HCT116 (cell line): ENCODE measurements around the gene LRP4. TPM values are rescaled to one million over a fixed set of nuclear protein-coding genes. Genes with fewer than 3 reads are reported as not detected.

Source experiments
- ATAC-seq: fragments of 200-7000 bp; cut with Tn5 transposase; 2 replicates; pipeline ENCODE4 v1.9.1; 2020; ENCODE audit warnings: mild to moderate bottlenecking, moderate library complexity
- BruUV-seq: library from RNA; stranded (reverse); fragments of 400-500 nt; replicated peaks from 2 replicates; lab custom pipeline; 2021; lab: Mats Ljungman, UMichigan
- CTCF ChIA-PET: fragments of 300-600 bp; sonication (Branson Sonifier 250); formaldehyde crosslinking; loops from one replicate; lab custom pipeline; 2021; ENCODE audit warnings: antibody characterized with exemption; lab: Charles Lee
- POLR2A ChIA-PET: fragments of 300-600, 350-600 bp; sonication (Branson Sonifier 250); formaldehyde crosslinking; loops from one replicate; lab custom pipeline; 2021; ENCODE audit warnings: antibody characterized with exemption; lab: Charles Lee
- RAD21 ChIA-PET, 2 experiments: fragments of 300-600 bp; sonication (Branson Sonifier 250); formaldehyde crosslinking; loops; one replicate each; lab custom pipeline; 2023; ENCODE audit warnings: low total read pairs in 2 of 2; ENCODE audit not compliant: uncharacterized antibody in 2 of 2, unreplicated experiment in 2 of 2, low non-redundant PET in 1 of 2; lab: Charles Lee
- DNase-seq: peaks from one replicate; pipeline ENCODE4 v3.0.0-alpha.2; 2010; ENCODE audit warnings: low read depth, low spot score
- H2AFZ ChIP-seq: fragments of 200-600 bp; shearing (Covaris generic), sonication (generic); 2 replicates; pipeline ENCODE4 v1.6.1; 2017; ENCODE audit warnings: low read depth, mixed run types, mixed read lengths, antibody characterized with exemption, low read length; ENCODE audit not compliant: poor library complexity, severe bottlenecking
- H3K27ac ChIP-seq: 2 replicates; pipeline ENCODE4 v1.5.1; 2012; ENCODE audit warnings: low read depth, low read length
- H3K27me3 ChIP-seq: fragments of 200-600 bp; sonication (generic); 2 replicates; pipeline ENCODE4 v1.6.1; 2016; ENCODE audit warnings: mixed run types, low read length, mixed read lengths; ENCODE audit not compliant: insufficient read depth
- H3K36me3 ChIP-seq, 2 experiments: fragments of 200-500 bp in 1 of 2; fragments of 200-600 bp in 1 of 2; sonication (Bioruptor generic) in 1 of 2; sonication (generic) in 1 of 2; 2 replicates each; pipeline versions ENCODE4 v1.5.1 to v1.6.1; 2014 to 2016; ENCODE audit warnings: low read length in 2 of 2, inconsistent platforms in 1 of 2, mixed read lengths in 1 of 2, mixed run types in 1 of 2; ENCODE audit not compliant: insufficient read depth in 2 of 2, control insufficient read depth in 1 of 2
- H3K4me1 ChIP-seq, 2 experiments: fragments of 200-600 bp in 1 of 2; sonication (generic) in 1 of 2; 2 replicates each; pipeline versions ENCODE4 v1.5.1 to v1.6.1; 2012 to 2017; ENCODE audit warnings: low read length in 2 of 2, inconsistent platforms in 1 of 2, mild to moderate bottlenecking in 1 of 2, mixed read lengths in 1 of 2, mixed run types in 1 of 2, moderate library complexity in 1 of 2; ENCODE audit not compliant: insufficient read depth in 2 of 2, control insufficient read depth in 1 of 2
- H3K4me2 ChIP-seq: fragments of 200-600 bp; sonication (generic); 2 replicates; pipeline ENCODE4 v1.6.1; 2017; ENCODE audit warnings: mixed run types, low read length, mixed read lengths
- H3K4me3 ChIP-seq, 2 experiments: fragments of 200-600 bp in 1 of 2; sonication (generic) in 1 of 2; replicated peaks in 1 of 2; 2 replicates each; pipeline ENCODE4 v1.5.1; 2011 to 2016; ENCODE audit warnings: low read length in 2 of 2, control low read depth in 1 of 2, low read depth in 1 of 2, mild to moderate bottlenecking in 1 of 2, mixed read lengths in 1 of 2, mixed run types in 1 of 2
- H3K79me2 ChIP-seq: fragments of 200-600 bp; sonication (generic); 2 replicates; pipeline ENCODE4 v1.6.1; 2017; ENCODE audit warnings: mild to moderate bottlenecking, mixed run types, low read length, moderate library complexity, mixed read lengths; ENCODE audit not compliant: insufficient read depth
- H3K9ac ChIP-seq: fragments of 200-600 bp; sonication (generic); 2 replicates; pipeline ENCODE4 v1.6.1; 2016; ENCODE audit warnings: low read length, mixed read lengths
- H3K9me2 ChIP-seq: fragments of 200-600 bp; sonication (generic), shearing (Covaris generic); 2 replicates; pipeline ENCODE4 v1.6.1; 2017; ENCODE audit warnings: mixed run types, mild to moderate bottlenecking, moderate library complexity; ENCODE audit not compliant: insufficient read depth
- H3K9me3 ChIP-seq, 2 experiments: fragments of 200-500 bp in 1 of 2; fragments of 200-600 bp in 1 of 2; sonication (Bioruptor generic) in 1 of 2; sonication (generic) in 1 of 2; 2 replicates each; pipeline ENCODE4 v1.6.1; 2014 to 2017; ENCODE audit warnings: low read length in 2 of 2, mixed read lengths in 2 of 2, inconsistent platforms in 1 of 2, low read depth in 1 of 2, mild to moderate bottlenecking in 1 of 2, mixed run types in 1 of 2, moderate library complexity in 1 of 2; ENCODE audit not compliant: control insufficient read depth in 1 of 2, insufficient read depth in 1 of 2
- H4K20me1 ChIP-seq: fragments of 200-600 bp; sonication (generic), shearing (Covaris generic); 2 replicates; pipeline ENCODE4 v1.6.1; 2017; ENCODE audit warnings: mixed run types, mild to moderate bottlenecking, moderate library complexity; ENCODE audit not compliant: insufficient read depth
- ATF3 ChIP-seq: IDR thresholded peaks from 2 replicates; pipeline ENCODE4 v1.6.1; 2012
- CEBPB ChIP-seq: IDR thresholded peaks from 2 replicates; pipeline ENCODE4 v1.6.1; 2012; ENCODE audit warnings: low read depth
- CTCF ChIP-seq, 3 experiments: fragments of 200-600 bp in 1 of 3; sonication (generic) in 1 of 3; IDR thresholded peaks in 2 of 3; conservative IDR thresholded peaks in 1 of 3; 2 replicates each; pipeline ENCODE4 v1.5.1; 2012 to 2017; ENCODE audit warnings: low read depth in 2 of 3, low read length in 2 of 3, antibody characterized with exemption in 1 of 3, borderline replicate concordance in 1 of 3, control low read depth in 1 of 3, mild to moderate bottlenecking in 1 of 3, mixed read lengths in 1 of 3, mixed run types in 1 of 3, moderate library complexity in 1 of 3; ENCODE audit not compliant: insufficient read depth in 1 of 3
- EGR1 ChIP-seq: IDR thresholded peaks from 2 replicates; pipeline ENCODE4 v1.6.1; 2012; ENCODE audit warnings: low read depth
- ELF1 ChIP-seq: IDR thresholded peaks from 2 replicates; pipeline ENCODE4 v1.6.1; 2012; ENCODE audit warnings: low read depth, borderline replicate concordance
- EZH2 ChIP-seq: fragments of 200-600 bp; sonication (generic); IDR thresholded peaks from 2 replicates; pipeline ENCODE4 v1.6.1; 2017; ENCODE audit warnings: antibody characterized with exemption, mixed run types
- EZH2phosphoT487 ChIP-seq: fragments of 200-600 bp; IDR thresholded peaks from 2 replicates; pipeline ENCODE4 v1.6.1; 2018; ENCODE audit warnings: antibody characterized with exemption, borderline replicate concordance
- FOSL1 ChIP-seq: IDR thresholded peaks from 2 replicates; pipeline ENCODE4 v1.6.1; 2012; ENCODE audit warnings: low read depth
- JUND ChIP-seq: IDR thresholded peaks from 2 replicates; pipeline ENCODE4 v1.6.1; 2012
- POLR2A ChIP-seq: IDR thresholded peaks from 2 replicates; pipeline ENCODE4 v1.7.0; 2011; ENCODE audit warnings: borderline replicate concordance; ENCODE audit not compliant: insufficient read depth, insufficient read length; ENCODE audit errors: extremely low read depth
- POLR2AphosphoS5 ChIP-seq: IDR thresholded peaks from 2 replicates; pipeline ENCODE4 v1.6.1; 2011; ENCODE audit warnings: mild to moderate bottlenecking, low read depth, low read length, moderate library complexity
- RAD21 ChIP-seq: IDR thresholded peaks from 2 replicates; pipeline ENCODE4 v1.6.1; 2012; ENCODE audit warnings: low read depth, mild to moderate bottlenecking
- REST ChIP-seq: IDR thresholded peaks from 2 replicates; pipeline ENCODE4 v1.6.1; 2012; ENCODE audit warnings: low read depth
- TCF7L2 ChIP-seq: IDR thresholded peaks from 2 replicates; pipeline ENCODE4 v1.7.0; 2011; ENCODE audit warnings: borderline replicate concordance, inconsistent platforms; ENCODE audit not compliant: insufficient read depth, insufficient read length; ENCODE audit errors: extremely low read depth
- ZBTB33 ChIP-seq: IDR thresholded peaks from 2 replicates; pipeline ENCODE4 v1.6.1; 2011; ENCODE audit warnings: mild to moderate bottlenecking, low read length, moderate library complexity; ENCODE audit not compliant: insufficient replicate concordance; ENCODE audit errors: extremely low read depth
- ZFX ChIP-seq: fragments of 450-650 bp; IDR thresholded peaks from 2 replicates; pipeline ENCODE4 v1.6.1; 2017
- ZNF274 ChIP-seq: fragments of 200-500 bp; sonication (Bioruptor generic); IDR thresholded peaks from 2 replicates; pipeline ENCODE4 v1.6.1; 2014; ENCODE audit warnings: mild to moderate bottlenecking, low read depth, low read length, inconsistent platforms
- intact Hi-C: fragments of 100-400 bp; cut with micrococcal nuclease; formaldehyde crosslinking; loops from 2 replicates; pipeline ENCODE4 v1.10.0; 2022
- total RNA-seq: library from RNA; stranded (reverse); gene quantifications from one replicate; pipeline ENCODE4 v1.2.1, GENCODE V29; 2021; ENCODE audit not compliant: unreplicated experiment

The LRP4 gene
- total RNA-seq, 1 experiment from 2014 or later, result 7.4 TPM

- no peaks in the 10 kb centered on the region for H3K27me3 ChIP-seq
- no peaks in the 10 kb centered on the region for H4K20me1 ChIP-seq
- H3K9ac ChIP-seq, result no peak overlapping the region
- ATAC-seq (no peak), DNase-seq (no peak)
- intact Hi-C loops, result no loop called here
- TF ChIP-seq FOSL1 (no peak), CTCF (IDR thresholded peaks at IDR 0.05 in 2 of 3, conservative IDR thresholded peaks at IDR 0.05 in 1 of 3; ENCODE audit: borderline replicate concordance in 1 of 3, insufficient read depth in 1 of 3, low read depth in 2 of 3, low read length in 2 of 3) (no peak), POLR2A (no peak), EZH2phosphoT487 (no peak), ATF3 (no peak), ELF1 (no peak), EGR1 (no peak), JUND (no peak), EZH2 (no peak), CEBPB (no peak), RAD21 (no peak), REST (no peak), ZBTB33 (no peak), ZNF274 (no peak), ZFX (no peak), TCF7L2 (no peak), POLR2AphosphoS5 (no peak)
- ChIA-PET RAD21 (no interaction called here), CTCF (no interaction called here), POLR2A (no interaction called here)
- H3K4me3 ChIP-seq, result no peak overlapping the region
- no peaks in the 10 kb centered on the region for H3K4me1 ChIP-seq
- H3K4me2 ChIP-seq, result no peak overlapping the region
- no peaks in the 10 kb centered on the region for H3K9me2 ChIP-seq
- no peaks in the 10 kb centered on the region for H3K36me3 ChIP-seq
- no peak overlapping the region for H2AFZ ChIP-seq
- no peaks in the 10 kb centered on the region for H3K9me3 ChIP-seq
- no peak overlapping the region for H3K27ac ChIP-seq
- no TSS peak for BruUV-seq
- no peaks in the 10 kb centered on the region for H3K79me2 ChIP-seq
Measured at GRCh38 chr11:46949297-46949696, 30.9 kb upstream of the LRP4 start.
